Activated B cell treated with CpG ODN at 0.5 μM for 24 hours (primary cell): ENCODE data around the gene KIF19. TPM values are rescaled to one million over a fixed set of nuclear protein-coding genes. Genes with fewer than 3 reads are reported as not detected.

ENCODE experiments used
- ATAC-seq: fragments of 200-7000 bp; cut with Tn5 transposase; one replicate; pipeline ENCODE4 v1.10.0; 2021; ENCODE audit warnings: low read depth, mild to moderate bottlenecking, moderate library complexity
- CTCF ChIA-PET: fragments of 350-600 bp; sonication (Branson Sonifier 250); formaldehyde crosslinking; loops from one replicate; lab custom pipeline; 2021; ENCODE audit warnings: antibody characterized with exemption; lab: Charles Lee
- POLR2A ChIA-PET: fragments of 350-600 bp; sonication (Branson Sonifier 250); formaldehyde crosslinking; loops from one replicate; lab custom pipeline; 2021; ENCODE audit warnings: antibody characterized with exemption; lab: Charles Lee
- DNase-seq: peaks from one replicate; pipeline ENCODE4 v3.0.0; 2022
- H3K27ac Mint-ChIP-seq: one replicate; pipeline ENCODE4 v1.8.0; 2020; ENCODE audit warnings: mixed read lengths
- H3K27me3 Mint-ChIP-seq: one replicate; pipeline ENCODE4 v1.8.0; 2021; ENCODE audit warnings: mixed read lengths
- H3K36me3 Mint-ChIP-seq: one replicate; pipeline ENCODE4 v1.8.0; 2021; ENCODE audit warnings: low read depth, mixed read lengths
- H3K4me1 Mint-ChIP-seq: one replicate; pipeline ENCODE4 v1.8.0; 2021; ENCODE audit warnings: mixed read lengths
- H3K4me3 Mint-ChIP-seq: one replicate; pipeline ENCODE4 v1.8.0; 2020; ENCODE audit warnings: mild to moderate bottlenecking, mixed read lengths
- H3K9me3 Mint-ChIP-seq: one replicate; pipeline ENCODE4 v1.8.0; 2020; ENCODE audit warnings: mixed read lengths
- CTCF ChIP-seq: fragments of 200-600 bp; IDR thresholded peaks from one replicate; pipeline ENCODE4 v1.8.0; 2022; ENCODE audit warnings: antibody characterized with exemption, mild to moderate bottlenecking
- intact Hi-C: fragments of 100-400 bp; cut with micrococcal nuclease; formaldehyde crosslinking; loops from one replicate; pipeline ENCODE4 v1.15.1; 2024
- total RNA-seq: library from RNA; stranded (reverse); gene quantifications from 2 replicates; pipeline ENCODE4 v1.2.3, GENCODE V29; 2022

KIF19 gene
- total RNA-seq, 1 donor from 2014 or later = not detected

- ATAC-seq (no peak), DNase-seq (no peak)
- ChIA-PET POLR2A (no interaction called here), CTCF (no interaction called here)
- intact Hi-C loops = loop anchor here (1.0 kb wide), 1 partner anchor 86 kb away; no protein-coding TSS in a partner anchor
- Mint-ChIP-seq H3K27me3 (peaks cover 25% of the 10 kb centered on the region), H3K9me3 (peaks cover 2% of the 10 kb centered on the region), H3K27ac (no peak overlapping the region), H3K4me1 (no peaks in the 10 kb centered on the region), H3K4me3 (no peak overlapping the region), H3K36me3 (no peaks in the 10 kb centered on the region)
- TF ChIP-seq CTCF = no peak
These were observed 29.5 kb upstream of the KIF19 start for GRCh38 chr17:74296548-74296936.

- Mint-ChIP-seq H3K27ac (no peak overlapping the region), H3K4me1 (no peaks in the 10 kb centered on the region), H3K4me3 (no peak overlapping the region), H3K9me3 (peaks cover 2% of the 10 kb centered on the region), H3K27me3 (peaks cover 25% of the 10 kb centered on the region), H3K36me3 (no peaks in the 10 kb centered on the region)
- no peak for DNase-seq
- ATAC-seq = no peak
- TF ChIP-seq CTCF = no peak
- POLR2A ChIA-PET = no interaction called here
- CTCF ChIA-PET = no interaction called here
- intact Hi-C loops = no loop called here
These were observed 28.1 kb upstream of the KIF19 start for GRCh38 chr17:74297941-74298340.

- POLR2A ChIA-PET = no interaction called here
- no peak overlapping the region for H3K4me3 Mint-ChIP-seq
- H3K9me3 Mint-ChIP-seq = peaks cover 2% of the 10 kb centered on the region
- DNase-seq = no peak
- TF ChIP-seq CTCF = no peak
- peaks cover 25% of the 10 kb centered on the region for H3K27me3 Mint-ChIP-seq
- H3K4me1 Mint-ChIP-seq = no peaks in the 10 kb centered on the region
- no peaks in the 10 kb centered on the region for H3K36me3 Mint-ChIP-seq
- CTCF ChIA-PET = no interaction called here
- no peak overlapping the region for H3K27ac Mint-ChIP-seq
- no peak for ATAC-seq
- intact Hi-C loops = no loop called here
These were observed 27.2 kb upstream of the KIF19 start for GRCh38 chr17:74298778-74299177.

- H3K36me3 Mint-ChIP-seq = no peaks in the 10 kb centered on the region
- no peak overlapping the region for H3K27ac Mint-ChIP-seq
- H3K4me3 Mint-ChIP-seq = no peak overlapping the region
- intact Hi-C loops = no loop called here
- TF ChIP-seq CTCF = no peak
- peaks cover 25% of the 10 kb centered on the region for H3K27me3 Mint-ChIP-seq
- DNase-seq (no peak), ATAC-seq (no peak)
- ChIA-PET CTCF (no interaction called here), POLR2A (no interaction called here)
- H3K4me1 Mint-ChIP-seq = no peaks in the 10 kb centered on the region
- H3K9me3 Mint-ChIP-seq = peaks cover 2% of the 10 kb centered on the region
These were observed 26.6 kb upstream of the KIF19 start for GRCh38 chr17:74299226-74300009.

- intact Hi-C loops = no loop called here
- Mint-ChIP-seq H3K36me3 (no peaks in the 10 kb centered on the region), H3K27me3 (peaks cover 18% of the 10 kb centered on the region), H3K4me3 (no peak overlapping the region), H3K4me1 (no peaks in the 10 kb centered on the region), H3K9me3 (no peaks in the 10 kb centered on the region), H3K27ac (no peak overlapping the region)
- ChIA-PET POLR2A (no interaction called here), CTCF (no interaction called here)
- DNase-seq (no peak), ATAC-seq (no peak)
- no peak for TF ChIP-seq CTCF
These were observed 22.7 kb upstream of the KIF19 start for GRCh38 chr17:74303305-74303704.
